Activated CD4-positive, alpha-beta memory T cell treated with anti-CD3 and anti-CD28 coated beads, Interleukin-2, amount 10 ng/mL, durations not matched to agents 7 days and 5 days (primary cell): Measurements from ENCODE around the gene TTC28. TPM values are rescaled to one million over a fixed set of nuclear protein-coding genes. Genes with fewer than 3 reads are reported as not detected.

Source experiments
- CTCF ChIA-PET: fragments of 350-600 bp; sonication (Branson Sonifier 250); formaldehyde crosslinking; loops from one replicate; lab custom pipeline; 2021; ENCODE audit warnings: antibody characterized with exemption, inconsistent platforms; lab: Charles Lee
- POLR2A ChIA-PET: fragments of 350-600 bp; sonication (Branson Sonifier 250); formaldehyde crosslinking; loops from one replicate; lab custom pipeline; 2021; ENCODE audit warnings: antibody characterized with exemption; lab: Charles Lee
- DNase-seq: peaks from one replicate; pipeline ENCODE4 v3.0.0-alpha.2; 2020
- H3K27ac Mint-ChIP-seq: one replicate; pipeline ENCODE4 v1.8.0; 2021; ENCODE audit warnings: mild to moderate bottlenecking, mixed read lengths
- H3K27me3 Mint-ChIP-seq: one replicate; pipeline ENCODE4 v1.8.0; 2021; ENCODE audit warnings: mixed read lengths
- H3K36me3 Mint-ChIP-seq: one replicate; pipeline ENCODE4 v1.8.0; 2021; ENCODE audit warnings: low read depth, mixed read lengths
- H3K4me1 Mint-ChIP-seq: one replicate; pipeline ENCODE4 v1.8.0; 2021; ENCODE audit warnings: mixed read lengths
- H3K4me3 Mint-ChIP-seq: one replicate; pipeline ENCODE4 v1.8.0; 2021; ENCODE audit warnings: mild to moderate bottlenecking, mixed read lengths
- H3K9me3 Mint-ChIP-seq: one replicate; pipeline ENCODE4 v1.8.0; 2021; ENCODE audit warnings: mixed read lengths
- total RNA-seq, 2 experiments: library from RNA; stranded (reverse); gene quantifications; one replicate each; pipeline ENCODE4 v1.2.3, GENCODE V29; 2021

The TTC28 gene
- total RNA-seq, 2 experiments from 2014 or later = 0.93 to 1.4 TPM

GRCh38 chr22:28425211-28425610 is 254.4 kb downstream of the TTC28 start:
- Mint-ChIP-seq H3K27ac (no peak overlapping the region), H3K27me3 (peaks cover 10% of the 10 kb centered on the region), H3K9me3 (no peaks in the 10 kb centered on the region), H3K4me3 (no peak overlapping the region), H3K4me1 (no peaks in the 10 kb centered on the region), H3K36me3 (no peaks in the 10 kb centered on the region)
- ChIA-PET POLR2A (no interaction called here), CTCF (no interaction called here)
- no peak for DNase-seq

GRCh38 chr22:28424427-28425080 is 255.1 kb downstream of the TTC28 start:
- no peaks in the 10 kb centered on the region for H3K36me3 Mint-ChIP-seq
- ChIA-PET CTCF (no interaction called here), POLR2A (no interaction called here)
- peaks cover 12% of the 10 kb centered on the region for H3K27me3 Mint-ChIP-seq
- no peak for DNase-seq
- no peak overlapping the region for H3K4me3 Mint-ChIP-seq
- H3K4me1 Mint-ChIP-seq = no peaks in the 10 kb centered on the region
- H3K9me3 Mint-ChIP-seq = no peaks in the 10 kb centered on the region
- no peak overlapping the region for H3K27ac Mint-ChIP-seq

GRCh38 chr22:28419919-28420318 is 259.7 kb downstream of the TTC28 start:
- DNase-seq = no peak
- Mint-ChIP-seq H3K4me3 (no peak overlapping the region), H3K27me3 (peaks cover 22% of the 10 kb centered on the region), H3K27ac (no peak overlapping the region), H3K4me1 (no peaks in the 10 kb centered on the region), H3K9me3 (no peaks in the 10 kb centered on the region), H3K36me3 (no peaks in the 10 kb centered on the region)
- ChIA-PET CTCF (no interaction called here), POLR2A (no interaction called here)

GRCh38 chr22:28418008-28418407 is 261.6 kb downstream of the TTC28 start:
- CTCF ChIA-PET = no interaction called here
- H3K9me3 Mint-ChIP-seq = no peaks in the 10 kb centered on the region
- DNase-seq = no peak
- H3K4me1 Mint-ChIP-seq = no peaks in the 10 kb centered on the region
- no peaks in the 10 kb centered on the region for H3K36me3 Mint-ChIP-seq
- H3K4me3 Mint-ChIP-seq = no peak overlapping the region
- no peak overlapping the region for H3K27ac Mint-ChIP-seq
- POLR2A ChIA-PET = no interaction called here
- peaks cover 25% of the 10 kb centered on the region for H3K27me3 Mint-ChIP-seq

- no peak overlapping the region for H3K27ac Mint-ChIP-seq
- H3K36me3 Mint-ChIP-seq = no peaks in the 10 kb centered on the region
- H3K27me3 Mint-ChIP-seq = peaks cover 27% of the 10 kb centered on the region
- H3K9me3 Mint-ChIP-seq = no peaks in the 10 kb centered on the region
- no peaks in the 10 kb centered on the region for H3K4me1 Mint-ChIP-seq
- POLR2A ChIA-PET = no interaction called here
- CTCF ChIA-PET = no interaction called here
- DNase-seq = no peak
- H3K4me3 Mint-ChIP-seq = no peak overlapping the region
Observed at GRCh38 chr22:28417431-28417830, 262.2 kb downstream of the TTC28 start.

GRCh38 chr22:28414913-28415312 is 264.7 kb downstream of the TTC28 start:
- Mint-ChIP-seq H3K27ac (no peak overlapping the region), H3K9me3 (no peaks in the 10 kb centered on the region), H3K4me3 (no peak overlapping the region), H3K4me1 (no peaks in the 10 kb centered on the region), H3K36me3 (no peaks in the 10 kb centered on the region), H3K27me3 (peaks cover 31% of the 10 kb centered on the region)
- CTCF ChIA-PET = no interaction called here
- DNase-seq = no peak
- POLR2A ChIA-PET = no interaction called here

GRCh38 chr22:28413612-28414399 is 265.8 kb downstream of the TTC28 start:
- Mint-ChIP-seq H3K27ac (no peak overlapping the region), H3K4me3 (no peak overlapping the region), H3K9me3 (no peaks in the 10 kb centered on the region), H3K27me3 (peaks cover 25% of the 10 kb centered on the region), H3K36me3 (no peaks in the 10 kb centered on the region), H3K4me1 (no peaks in the 10 kb centered on the region)
- CTCF ChIA-PET = no interaction called here
- POLR2A ChIA-PET = no interaction called here
- no peak for DNase-seq

GRCh38 chr22:28412109-28412508 is 267.5 kb downstream of the TTC28 start:
- DNase-seq = no peak
- H3K36me3 Mint-ChIP-seq = no peaks in the 10 kb centered on the region
- H3K27ac Mint-ChIP-seq = no peak overlapping the region
- ChIA-PET POLR2A (no interaction called here), CTCF (no interaction called here)
- no peaks in the 10 kb centered on the region for H3K4me1 Mint-ChIP-seq
- no peak overlapping the region for H3K4me3 Mint-ChIP-seq
- no peaks in the 10 kb centered on the region for H3K9me3 Mint-ChIP-seq
- H3K27me3 Mint-ChIP-seq = peaks cover 22% of the 10 kb centered on the region

- no peak overlapping the region for H3K27ac Mint-ChIP-seq
- no peak for DNase-seq
- no peaks in the 10 kb centered on the region for H3K36me3 Mint-ChIP-seq
- no peaks in the 10 kb centered on the region for H3K4me1 Mint-ChIP-seq
- no peaks in the 10 kb centered on the region for H3K9me3 Mint-ChIP-seq
- CTCF ChIA-PET = no interaction called here
- no peak overlapping the region for H3K4me3 Mint-ChIP-seq
- peaks cover 17% of the 10 kb centered on the region for H3K27me3 Mint-ChIP-seq
- POLR2A ChIA-PET = no interaction called here
Observed at GRCh38 chr22:28411125-28411524, 268.5 kb downstream of the TTC28 start.

- no peak for DNase-seq
- peaks cover 17% of the 10 kb centered on the region for H3K27me3 Mint-ChIP-seq
- CTCF ChIA-PET = no interaction called here
- no peak overlapping the region for H3K4me3 Mint-ChIP-seq
- no peaks in the 10 kb centered on the region for H3K36me3 Mint-ChIP-seq
- POLR2A ChIA-PET = no interaction called here
- no peaks in the 10 kb centered on the region for H3K4me1 Mint-ChIP-seq
- H3K27ac Mint-ChIP-seq = no peak overlapping the region
- H3K9me3 Mint-ChIP-seq = no peaks in the 10 kb centered on the region
Observed at GRCh38 chr22:28410050-28410816, 269.4 kb downstream of the TTC28 start.

GRCh38 chr22:28408709-28409108 is 270.9 kb downstream of the TTC28 start:
- no peaks in the 10 kb centered on the region for H3K36me3 Mint-ChIP-seq
- H3K9me3 Mint-ChIP-seq = no peaks in the 10 kb centered on the region
- no peak overlapping the region for H3K27ac Mint-ChIP-seq
- H3K4me3 Mint-ChIP-seq = no peak overlapping the region
- peaks cover 10% of the 10 kb centered on the region for H3K27me3 Mint-ChIP-seq
- CTCF ChIA-PET = no interaction called here
- peaks cover 2% of the 10 kb centered on the region for H3K4me1 Mint-ChIP-seq
- DNase-seq = no peak
- POLR2A ChIA-PET = no interaction called here

- peaks cover 10% of the 10 kb centered on the region for H3K4me1 Mint-ChIP-seq
- ChIA-PET CTCF (no interaction called here), POLR2A (no interaction called here)
- no peaks in the 10 kb centered on the region for H3K36me3 Mint-ChIP-seq
- DNase-seq = no peak
- H3K27me3 Mint-ChIP-seq = peaks cover 10% of the 10 kb centered on the region
- H3K9me3 Mint-ChIP-seq = no peaks in the 10 kb centered on the region
- H3K4me3 Mint-ChIP-seq = no peak overlapping the region
- H3K27ac Mint-ChIP-seq = no peak overlapping the region
Observed at GRCh38 chr22:28407645-28408044, 272.0 kb downstream of the TTC28 start.

GRCh38 chr22:28406246-28406645 is 273.4 kb downstream of the TTC28 start:
- peaks cover 7% of the 10 kb centered on the region for H3K27me3 Mint-ChIP-seq
- no peak overlapping the region for H3K27ac Mint-ChIP-seq
- no peak for DNase-seq
- POLR2A ChIA-PET = no interaction called here
- CTCF ChIA-PET = no interaction called here
- no peaks in the 10 kb centered on the region for H3K9me3 Mint-ChIP-seq
- no peak overlapping the region for H3K4me3 Mint-ChIP-seq
- no peaks in the 10 kb centered on the region for H3K36me3 Mint-ChIP-seq
- peaks cover 17% of the 10 kb centered on the region for H3K4me1 Mint-ChIP-seq
